Type B pancreatic cell (in vitro differentiated cells): ENCODE results near the gene CHST8. TPM values are rescaled to one million over a fixed set of nuclear protein-coding genes. Genes with fewer than 3 reads are reported as not detected.

Experiments
- DNase-seq: peaks from one replicate; pipeline ENCODE4 v3.0.0; 2021; ENCODE audit warnings: mixed read lengths; ENCODE audit not compliant: unreplicated experiment; ENCODE audit errors: extremely low spot score
- H3K27ac Mint-ChIP-seq: 2 replicates; pipeline ENCODE4 v1.8.0; 2021; ENCODE audit warnings: mild to moderate bottlenecking, mixed read lengths
- H3K27me3 Mint-ChIP-seq: 2 replicates; pipeline ENCODE4 v1.8.0; 2021; ENCODE audit warnings: mixed read lengths
- H3K36me3 Mint-ChIP-seq: 2 replicates; pipeline ENCODE4 v1.8.0; 2021; ENCODE audit warnings: mixed read lengths
- H3K4me1 Mint-ChIP-seq: one replicate; pipeline ENCODE4 v1.8.0; 2021; ENCODE audit warnings: mixed read lengths; ENCODE audit not compliant: unreplicated experiment
- H3K4me3 Mint-ChIP-seq: 2 replicates; pipeline ENCODE4 v1.8.0; 2021; ENCODE audit warnings: mild to moderate bottlenecking, mixed read lengths
- H3K9me3 Mint-ChIP-seq: 2 replicates; pipeline ENCODE4 v1.8.0; 2021; ENCODE audit warnings: mixed read lengths
- CTCF ChIP-seq: fragments of 200-600 bp; sonication (generic); conservative IDR thresholded peaks from 2 replicates; pipeline ENCODE4 v1.5.0; 2021; ENCODE audit warnings: antibody characterized with exemption, mild to moderate bottlenecking
- total RNA-seq: library from RNA; stranded (reverse); gene quantifications from 2 replicates; pipeline ENCODE4 v1.2.1, GENCODE V29; 2021; ENCODE audit warnings: low replicate concordance

CHST8 gene
- total RNA-seq, 1 donor from 2014 or later: 5.7 TPM

GRCh38 chr19:33698576-33699435 is 77.1 kb downstream of the CHST8 start:
- no peaks in the 10 kb centered on the region for H3K4me1 Mint-ChIP-seq
- H3K27ac Mint-ChIP-seq: no peak overlapping the region
- no peak for TF ChIP-seq CTCF

GRCh38 chr19:33699754-33700407 is 78.1 kb downstream of the CHST8 start:
- TF ChIP-seq CTCF: no peak
- Mint-ChIP-seq H3K36me3 (no peaks in the 10 kb centered on the region), H3K4me3 (no peak overlapping the region), H3K4me1 (no peaks in the 10 kb centered on the region), H3K27ac (no peak overlapping the region), H3K9me3 (no peaks in the 10 kb centered on the region), H3K27me3 (peaks cover 27% of the 10 kb centered on the region)
- DNase-seq: no peak

More at GRCh38 chr19:33698576-33699435, 77.1 kb downstream of the CHST8 start:
- Mint-ChIP-seq H3K4me3 (no peak overlapping the region), H3K36me3 (no peaks in the 10 kb centered on the region), H3K9me3 (no peaks in the 10 kb centered on the region), H3K27me3 (peaks cover 27% of the 10 kb centered on the region)
- no peak for DNase-seq

GRCh38 chr19:33700408-33701013 is 78.8 kb downstream of the CHST8 start:
- no peak for TF ChIP-seq CTCF
- Mint-ChIP-seq H3K4me3 (no peak overlapping the region), H3K36me3 (no peaks in the 10 kb centered on the region), H3K27ac (no peak overlapping the region), H3K27me3 (peaks cover 27% of the 10 kb centered on the region), H3K4me1 (no peaks in the 10 kb centered on the region), H3K9me3 (no peaks in the 10 kb centered on the region)
- no peak for DNase-seq

- Mint-ChIP-seq H3K9me3 (no peaks in the 10 kb centered on the region), H3K4me1 (no peaks in the 10 kb centered on the region), H3K27me3 (peaks cover 27% of the 10 kb centered on the region), H3K27ac (no peak overlapping the region), H3K4me3 (no peak overlapping the region), H3K36me3 (no peaks in the 10 kb centered on the region)
- TF ChIP-seq CTCF: no peak
- DNase-seq: no peak
Measured at GRCh38 chr19:33701565-33701964, 79.8 kb downstream of the CHST8 start.

GRCh38 chr19:33702606-33703437 is 81.1 kb downstream of the CHST8 start:
- Mint-ChIP-seq H3K27ac (no peak overlapping the region), H3K27me3 (peaks cover 33% of the 10 kb centered on the region), H3K36me3 (no peaks in the 10 kb centered on the region), H3K4me1 (no peaks in the 10 kb centered on the region), H3K9me3 (no peaks in the 10 kb centered on the region), H3K4me3 (no peak overlapping the region)
- DNase-seq: no peak
- TF ChIP-seq CTCF: no peak
